ENCODE results near the gene KCNK10. TPM values are rescaled to one million over a fixed set of nuclear protein-coding genes. Genes with fewer than 3 reads are reported as not detected.
A peak's percentile ranks its signal among the peaks of the same experiment; 100 is the strongest.

Gene KCNK10
- 2.9 and 3.7 TPM in 2 replicates for total RNA-seq (2022)
- Bru-seq, nascent RNA: percentile 46 among the genes with signal in this experiment
- percentile 36 among the genes with signal in this experiment for BruChase-seq, experiment 1, labeled RNA remaining after a 2-hour chase
- BruChase-seq, experiment 2, labeled RNA remaining after a 6-hour chase: percentile 35 among the genes with signal in this experiment
- long read RNA-seq, partial matches to known transcripts: 0 of 10 reads
- long read RNA-seq, other reads (novel, unspliced or antisense): 6 of 10 reads

- no peak for DNase-seq
- peak within 1 kb of the TSS; percentile 77 for H3K4me3 Mint-ChIP-seq (ENCODE audit: unreplicated experiment)
- no peaks in the 10 kb centered on the region for H3K36me3 Mint-ChIP-seq (ENCODE audit: insufficient read depth, unreplicated experiment)
- Histone ChIP-seq H3K9me3 (0 out of 2 replicates have a peak, but pooled peaks cover 4% of the 10 kb centered on the region), H3K27me3 (replicated peaks; ENCODE audit: control insufficient read depth, insufficient read depth, low read length) (no peaks in the 10 kb centered on the region; the same call in none of the 2 replicates), H3K36me3 (ENCODE audit: control insufficient read depth, insufficient read depth, low read length) (no peaks in the 10 kb centered on the region), H3K4me1 (peaks cover 7% of the 10 kb centered on the region), H3K4me3 (ENCODE audit: low read depth, low read length) (peak within 1 kb of the TSS; percentile 47)
- intact Hi-C loops (cut with micrococcal nuclease; ENCODE audit: unreplicated experiment): loop anchor here (2.0 kb wide), 1 partner anchor 58 kb away; no protein-coding TSS in a partner anchor
- H3K27me3 Mint-ChIP-seq (ENCODE audit: insufficient read depth, unreplicated experiment): peaks cover 17% of the 10 kb centered on the region
- no TSS peak for BruUV-seq (replicated peaks)
- CTCF ChIA-PET: no interaction called here
- TF ChIP-seq CTCF (IDR thresholded peaks at IDR 0.05; ENCODE audit: insufficient read depth in 1 of 2, low read depth in 1 of 2, low read length in 1 of 2, severe bottlenecking in 1 of 2, unreplicated experiment in 1 of 2): no peak
- H3K27ac Mint-ChIP-seq (ENCODE audit: unreplicated experiment): no peak within 1 kb of the TSS
- POLR2A ChIA-PET: interaction anchor here (0.6 kb wide), 1 partner anchor 57 kb away, joined by 4 read pairs; no protein-coding TSS in a partner anchor
- H3K9me3 Mint-ChIP-seq (ENCODE audit: unreplicated experiment): no peaks in the 10 kb centered on the region
- H3K4me1 Mint-ChIP-seq (ENCODE audit: low read depth, unreplicated experiment): no peaks in the 10 kb centered on the region
Observed at GRCh38 chr14:88323086-88323522, at the start of gene KCNK10. KCNK10 (minus strand) TSS chr14:88323269; CDS start chr14:88322798, 471 bp downstream.

GRCh38 chr14:88369496-88369895 lies 46.4 kb upstream of the KCNK10 start:
- Mint-ChIP-seq H3K27ac (ENCODE audit: unreplicated experiment) (no peak overlapping the region), H3K4me1 (ENCODE audit: low read depth, unreplicated experiment) (peaks cover 30% of the 10 kb centered on the region), H3K4me3 (ENCODE audit: unreplicated experiment) (no peak overlapping the region), H3K36me3 (ENCODE audit: insufficient read depth, unreplicated experiment) (peaks cover 5% of the 10 kb centered on the region), H3K27me3 (ENCODE audit: insufficient read depth, unreplicated experiment) (no peaks in the 10 kb centered on the region), H3K9me3 (ENCODE audit: unreplicated experiment) (peaks cover 6% of the 10 kb centered on the region)
- intact Hi-C loops (cut with micrococcal nuclease; ENCODE audit: unreplicated experiment): no loop called here
- H3K27me3 ChIP-seq (replicated peaks; ENCODE audit: control insufficient read depth, insufficient read depth, low read length): no peaks in the 10 kb centered on the region
- BruUV-seq (replicated peaks): no TSS peak
- no peak for TF ChIP-seq CTCF (IDR thresholded peaks at IDR 0.05; ENCODE audit: insufficient read depth in 1 of 2, low read depth in 1 of 2, low read length in 1 of 2, severe bottlenecking in 1 of 2, unreplicated experiment in 1 of 2)
- H3K9me3 ChIP-seq: peaks cover 18% of the 10 kb centered on the region
- DNase-seq: no peak
- no peak overlapping the region for H3K4me3 ChIP-seq (ENCODE audit: low read depth, low read length)
- H3K36me3 ChIP-seq (ENCODE audit: control insufficient read depth, insufficient read depth, low read length): no peaks in the 10 kb centered on the region
- peaks cover 32% of the 10 kb centered on the region for H3K4me1 ChIP-seq
- POLR2A ChIA-PET: no interaction called here
- CTCF ChIA-PET: no interaction called here

GRCh38 chr14:88364710-88365413 lies 41.8 kb upstream of the KCNK10 start:
- Histone ChIP-seq H3K36me3 (ENCODE audit: control insufficient read depth, insufficient read depth, low read length) (no peaks in the 10 kb centered on the region), H3K4me3 (ENCODE audit: low read depth, low read length) (no peak overlapping the region), H3K4me1 (peaks cover 28% of the 10 kb centered on the region), H3K9me3 (peaks cover 18% of the 10 kb centered on the region), H3K27me3 (replicated peaks; ENCODE audit: control insufficient read depth, insufficient read depth, low read length) (no peaks in the 10 kb centered on the region)
- CTCF ChIA-PET: interaction anchor here (1.4 to 1.6 kb wide), 2 partner anchors 16 to 176 kb away, joined by 5 to 10 read pairs; no protein-coding TSS in a partner anchor
- intact Hi-C loops (cut with micrococcal nuclease; ENCODE audit: unreplicated experiment): no loop called here
- no TSS peak for BruUV-seq (replicated peaks)
- no peak for TF ChIP-seq CTCF (IDR thresholded peaks at IDR 0.05; ENCODE audit: insufficient read depth in 1 of 2, low read depth in 1 of 2, low read length in 1 of 2, severe bottlenecking in 1 of 2, unreplicated experiment in 1 of 2)
- POLR2A ChIA-PET: no interaction called here
- DNase-seq: no peak
- Mint-ChIP-seq H3K36me3 (ENCODE audit: insufficient read depth, unreplicated experiment) (no peaks in the 10 kb centered on the region), H3K4me3 (ENCODE audit: unreplicated experiment) (no peak overlapping the region), H3K27me3 (ENCODE audit: insufficient read depth, unreplicated experiment) (no peaks in the 10 kb centered on the region), H3K9me3 (ENCODE audit: unreplicated experiment) (peaks cover 21% of the 10 kb centered on the region), H3K27ac (ENCODE audit: unreplicated experiment) (peak overlapping the region; percentile 78), H3K4me1 (ENCODE audit: low read depth, unreplicated experiment) (peaks cover 10% of the 10 kb centered on the region)

All from Caco-2 (cell line).